ENCODE results near the gene TCF12.
"Not testable (repeated sequence)": the region's sequence is repeated elsewhere in the genome, so short reads cannot be mapped to it uniquely, and the experiment has no call there.

TCF12 gene

DNA sequence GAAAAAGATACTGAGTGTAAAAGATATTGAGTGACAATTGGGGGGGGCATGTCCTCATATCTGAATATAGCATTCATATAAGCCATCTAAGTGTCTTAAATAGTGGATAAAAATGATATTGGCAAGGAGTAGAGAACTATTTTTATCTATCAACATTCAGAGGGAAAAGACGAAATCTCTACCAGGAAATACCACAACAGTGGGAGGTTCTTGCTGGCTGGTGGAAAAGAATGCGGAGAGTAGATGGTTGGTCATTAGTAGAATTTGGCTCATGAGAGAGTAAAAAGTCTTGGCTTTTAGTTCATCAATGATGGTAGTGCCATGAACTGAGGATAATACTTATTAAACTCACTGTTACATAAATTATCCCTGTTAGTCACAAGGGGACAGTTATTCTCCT is 4.8 kb upstream of the TCF12 start:
- DNase-seq: no peak

DNA sequence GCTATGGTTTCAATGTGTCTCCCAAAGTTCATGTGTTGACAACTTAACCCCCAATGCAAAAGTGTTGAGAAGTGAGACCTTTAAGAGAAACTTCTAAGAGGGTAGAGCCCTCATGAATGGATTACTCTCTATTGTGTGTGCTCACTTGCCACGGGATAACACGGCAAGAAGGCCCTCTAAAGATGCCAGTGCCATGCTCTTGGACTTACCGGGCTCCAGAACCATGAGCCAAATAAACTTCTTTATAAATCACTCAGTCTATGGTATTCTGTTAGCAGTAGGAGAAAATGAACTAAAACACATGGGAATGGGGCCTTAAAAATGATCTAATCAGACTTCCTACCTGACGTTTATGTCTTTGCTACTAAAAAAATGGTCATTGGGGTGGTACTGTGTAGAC is 2.6 kb upstream of the TCF12 start:
- no peak for DNase-seq

DNA sequence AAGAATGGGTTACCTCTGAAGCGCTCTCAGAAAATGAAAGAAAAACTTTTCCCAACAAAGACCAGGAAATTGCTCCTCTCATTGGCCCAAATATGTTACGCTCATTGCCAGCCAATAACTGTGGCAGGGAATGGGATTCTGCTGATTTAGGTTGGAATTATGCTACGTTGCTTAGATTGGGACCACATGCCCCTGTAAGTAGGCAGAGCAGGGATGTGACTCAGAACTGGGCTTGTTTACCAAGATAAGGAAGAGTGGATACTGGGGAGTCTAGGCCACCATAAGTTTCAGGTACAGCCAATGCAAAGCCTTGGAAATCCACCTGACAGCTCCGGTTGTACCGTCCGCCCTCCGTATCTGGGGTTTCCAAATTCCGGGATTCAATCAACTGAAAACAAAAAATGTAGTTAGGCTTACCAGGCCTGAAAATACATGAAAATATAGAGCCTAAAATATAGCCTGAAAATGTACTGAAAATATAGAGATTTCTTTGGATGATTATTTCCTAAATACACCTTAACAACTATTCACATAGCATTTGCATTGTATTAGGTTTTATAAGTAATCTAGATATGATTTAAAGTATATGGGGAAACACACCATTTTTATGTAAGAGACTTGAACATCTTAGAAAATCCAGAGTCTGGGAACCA is 1.5 kb upstream of the TCF12 start:
- no peak for DNase-seq

DNA sequence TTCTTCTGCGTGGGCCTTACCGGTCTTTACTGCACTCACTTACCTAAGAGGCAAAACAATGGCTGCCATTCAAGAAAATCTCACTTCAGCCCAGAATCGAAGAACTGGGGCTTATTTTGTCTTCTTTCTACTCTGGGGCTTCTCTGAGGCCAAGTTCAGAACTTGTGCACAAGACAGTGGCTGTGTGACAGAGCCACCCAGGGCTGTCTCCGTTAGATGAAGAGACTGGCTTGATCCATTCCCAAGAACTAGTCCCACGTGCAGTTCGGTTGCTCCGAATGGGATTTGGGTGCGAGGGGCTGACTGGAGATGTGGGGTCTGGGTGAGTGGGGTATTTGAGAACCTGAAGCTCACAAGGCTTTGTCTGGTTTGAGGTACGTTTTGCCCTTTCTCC is 795 bp upstream of the TCF12 start:
- DNase-seq: no peak

DNA sequence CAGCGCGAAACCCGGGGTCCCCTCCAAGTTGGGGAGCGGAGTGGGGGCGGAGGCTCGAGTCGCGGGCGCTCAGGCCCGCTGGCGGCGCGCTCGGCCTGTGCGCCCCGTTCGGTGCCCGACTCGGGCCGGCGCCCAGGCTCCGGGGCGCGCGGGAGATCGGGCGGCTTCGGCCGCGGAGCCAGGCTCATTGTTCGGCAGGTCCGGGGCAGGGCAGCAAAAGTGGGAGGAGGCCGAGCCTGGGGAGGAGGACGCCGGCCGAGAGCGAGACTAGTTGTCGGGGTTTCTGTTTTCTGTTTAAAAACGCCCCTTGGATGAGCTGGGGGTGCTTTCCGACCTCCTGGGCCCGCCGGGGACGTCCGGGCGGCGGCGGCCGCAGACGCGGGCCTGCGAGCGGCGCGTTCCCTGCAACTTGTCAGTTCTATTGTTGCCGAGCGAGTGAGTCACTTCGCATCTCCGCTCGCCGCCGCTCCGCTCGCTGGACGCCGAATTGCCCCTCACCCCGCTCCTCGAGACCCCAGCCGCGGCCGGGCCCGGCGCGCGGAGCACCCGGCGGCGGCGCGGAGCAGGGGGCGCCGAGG is 676 bp downstream of the TCF12 start:
- DNase-seq: peak; percentile 94

DNA sequence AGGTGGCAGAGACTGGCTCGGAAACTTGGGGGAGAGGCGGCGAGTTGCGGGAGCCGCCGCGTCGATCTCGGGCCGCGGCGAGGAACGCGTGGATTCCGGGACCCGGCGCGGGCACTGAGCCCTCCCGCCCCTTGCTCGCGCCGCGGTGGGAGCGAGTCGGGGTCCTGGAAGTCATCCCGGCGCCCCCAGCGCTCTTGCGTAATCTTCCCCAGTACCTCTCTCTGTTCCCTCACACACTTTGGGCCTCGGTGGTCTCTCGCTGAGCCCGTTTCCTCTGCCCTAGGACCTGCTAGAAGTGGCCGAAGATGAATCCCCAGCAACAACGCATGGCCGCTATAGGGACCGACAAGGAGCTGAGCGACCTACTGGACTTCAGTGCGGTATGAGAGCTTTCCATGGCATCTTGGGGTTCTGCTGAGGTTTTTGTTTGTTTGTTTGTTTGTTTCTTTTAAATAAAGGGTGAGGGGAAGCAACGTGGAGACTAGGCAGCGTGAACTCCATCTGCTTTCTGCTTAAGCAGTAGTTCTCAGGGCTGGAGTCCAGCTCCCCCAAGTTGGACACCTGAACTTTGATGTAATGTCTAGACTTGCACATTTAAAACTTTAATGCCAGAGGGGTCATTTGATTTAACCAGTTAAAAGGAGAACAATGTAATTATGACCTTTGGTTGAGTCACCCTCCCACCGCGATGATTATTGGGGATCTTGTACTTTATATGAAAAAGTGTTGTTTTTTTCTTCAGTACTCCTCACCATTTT is 1.3 kb downstream of the TCF12 start:
- DNase-seq: peak; percentile 94

DNA sequence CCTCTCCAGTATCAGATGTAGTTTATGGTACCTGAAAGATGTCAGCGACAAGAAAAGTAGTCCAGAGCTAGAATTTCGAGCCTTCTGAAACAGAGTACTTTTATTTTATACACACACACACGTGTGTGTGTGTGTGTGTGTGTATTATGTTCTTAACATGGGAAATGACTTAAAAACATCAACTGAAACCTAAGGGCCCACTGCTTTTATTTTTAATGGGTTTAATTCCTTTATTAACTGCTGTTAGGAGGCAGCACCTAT is 1.9 kb downstream of the TCF12 start:
- peak; percentile 11 for DNase-seq

DNA sequence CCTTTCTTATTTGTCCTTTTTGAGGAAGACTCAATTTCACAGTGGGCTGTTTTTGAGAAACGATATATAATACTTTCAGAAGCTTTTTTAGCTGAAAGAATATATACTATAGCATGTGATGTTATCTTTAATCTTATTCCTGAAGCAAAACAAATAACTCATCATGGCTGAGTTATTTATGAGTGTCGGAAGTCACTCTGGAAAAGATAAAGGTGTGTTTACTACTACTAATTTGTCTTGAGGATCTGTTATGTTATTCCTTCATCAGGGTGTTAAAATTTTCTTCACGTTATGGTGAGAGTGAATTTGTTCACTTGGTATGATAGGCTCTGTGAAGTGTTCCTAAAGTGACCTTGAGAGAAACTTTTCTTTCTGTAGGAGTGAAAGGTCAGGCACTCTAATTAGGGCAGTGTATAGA is 4.7 kb downstream of the TCF12 start:
- no peak for DNase-seq

DNA sequence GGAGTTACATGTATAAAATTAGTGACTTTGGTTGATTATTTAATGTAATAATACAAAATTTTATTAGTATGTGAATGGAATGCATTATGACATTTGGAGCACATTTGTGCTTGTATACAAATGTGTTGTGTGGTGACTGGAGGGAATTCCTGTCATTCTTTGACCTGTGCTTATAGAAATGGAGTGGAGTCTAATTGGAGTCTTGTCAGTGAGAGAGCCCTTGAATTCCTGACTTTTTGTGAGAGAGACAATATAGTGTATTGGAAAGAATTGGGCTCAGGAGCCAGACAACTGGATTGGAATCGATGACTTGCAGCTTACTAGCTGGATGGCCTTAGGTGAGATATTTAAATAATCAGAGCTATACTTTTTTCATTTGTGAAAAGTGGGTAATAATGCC is 9.4 kb downstream of the TCF12 start:
- no peak for DNase-seq

DNA sequence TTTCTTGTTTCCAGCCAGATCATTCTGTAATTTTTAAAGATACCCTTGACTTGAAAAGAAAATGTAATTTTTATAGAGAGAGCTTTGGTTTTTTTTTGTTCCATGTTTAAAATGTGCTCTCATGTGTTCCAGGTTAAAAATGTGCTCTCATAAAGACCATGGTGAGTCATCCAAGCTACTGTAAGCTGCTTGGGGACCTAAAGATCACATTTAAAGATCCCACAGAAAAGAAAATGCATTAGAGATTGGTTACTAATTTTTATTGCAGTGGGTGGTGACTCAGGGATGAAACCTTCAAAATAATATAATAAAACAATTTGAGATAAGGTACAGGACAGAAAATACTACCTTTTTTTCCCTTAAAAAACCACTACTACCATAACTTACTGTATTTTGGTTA is 11.0 kb downstream of the TCF12 start:
- no peak for DNase-seq

DNA sequence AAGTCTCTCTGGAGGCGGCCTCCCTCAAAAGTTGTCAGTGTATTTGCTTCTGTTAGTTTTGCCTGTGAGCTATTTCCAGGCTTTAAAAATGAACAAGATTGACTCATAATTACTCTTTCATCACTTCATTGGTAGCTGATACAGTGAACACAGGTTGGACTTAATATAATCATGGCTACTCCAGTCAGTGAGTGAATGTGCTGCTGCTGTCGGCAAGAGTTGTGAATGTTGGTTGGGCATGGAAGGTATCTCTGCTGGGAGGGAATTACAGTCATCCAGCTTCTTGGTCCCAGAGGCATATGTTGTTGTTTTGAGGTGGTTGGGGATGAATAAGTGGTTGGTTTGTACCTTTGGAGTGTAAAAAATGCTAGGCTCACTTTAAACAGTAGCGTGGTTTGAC is 11.5 kb downstream of the TCF12 start:
- DNase-seq: no peak

DNA sequence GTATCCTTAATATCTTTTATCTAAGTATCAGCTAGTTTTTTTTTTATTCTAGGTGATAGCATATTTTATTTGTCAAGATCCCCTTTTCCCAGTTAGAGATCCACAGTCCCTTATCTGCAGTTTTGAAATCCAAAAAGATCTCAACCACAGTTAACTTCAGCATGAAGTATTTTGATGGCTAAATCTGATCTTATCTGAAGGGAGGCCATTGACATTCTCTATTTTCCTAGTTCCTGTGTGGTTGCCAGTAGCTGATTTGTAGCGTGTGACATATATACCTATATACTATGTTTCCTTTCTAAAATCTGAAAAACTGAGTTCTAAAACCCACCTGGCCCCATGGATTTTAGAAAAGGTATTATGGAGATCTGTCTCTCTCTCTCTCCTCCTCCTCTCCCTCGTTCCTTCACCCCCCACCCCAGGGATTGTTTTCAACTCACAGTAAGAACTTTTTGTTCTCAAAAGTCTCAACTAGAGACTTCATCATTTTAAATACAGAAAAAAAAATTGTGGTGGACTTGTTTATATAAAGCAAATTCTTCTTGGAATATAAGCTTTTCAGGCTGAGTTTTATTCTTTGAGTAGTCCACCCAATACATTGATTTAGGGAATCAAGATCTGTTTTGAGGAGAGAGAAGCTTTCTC is 12.3 kb downstream of the TCF12 start:
- DNase-seq: no peak

DNA sequence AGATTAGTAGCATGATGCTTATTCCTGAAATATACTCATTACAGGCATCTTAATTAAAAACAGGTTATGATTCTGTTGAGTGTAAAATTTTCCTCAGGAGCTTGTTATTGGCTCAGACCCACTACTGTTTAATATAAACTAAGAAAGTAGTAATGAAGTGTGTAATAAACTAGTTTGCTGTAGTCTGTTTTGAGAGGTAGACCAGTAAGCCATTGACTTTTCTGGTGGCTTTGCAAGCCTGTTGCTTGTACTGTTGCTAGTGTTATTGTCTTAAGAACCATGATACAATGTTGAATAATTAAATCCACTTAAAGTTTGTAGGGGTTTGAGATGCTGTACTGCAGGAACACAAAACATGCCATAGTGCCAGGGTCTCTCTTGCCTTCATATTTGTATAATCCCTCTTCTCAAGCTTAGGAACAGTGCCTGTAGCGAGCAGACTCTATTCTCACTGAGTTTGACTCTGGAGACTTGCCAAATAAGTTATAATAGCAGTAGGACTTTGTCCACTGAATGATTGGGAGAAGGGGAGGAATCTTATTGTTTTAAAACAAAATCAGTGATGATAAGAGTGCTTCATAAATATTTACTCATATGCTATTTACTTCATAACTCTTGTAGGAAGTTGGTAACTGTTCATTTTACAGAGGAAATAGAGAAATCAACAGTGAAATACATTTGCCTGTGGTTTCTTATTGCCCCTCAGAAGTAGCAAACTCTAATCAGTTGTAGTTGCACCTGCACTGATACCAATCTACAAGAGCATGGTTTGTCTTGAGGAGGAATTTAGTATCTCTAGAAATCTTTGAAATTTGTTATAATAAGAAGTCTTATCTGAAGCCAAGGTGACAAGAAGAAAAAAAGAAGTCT is 13.4 kb downstream of the TCF12 start:
- DNase-seq: no peak

DNA sequence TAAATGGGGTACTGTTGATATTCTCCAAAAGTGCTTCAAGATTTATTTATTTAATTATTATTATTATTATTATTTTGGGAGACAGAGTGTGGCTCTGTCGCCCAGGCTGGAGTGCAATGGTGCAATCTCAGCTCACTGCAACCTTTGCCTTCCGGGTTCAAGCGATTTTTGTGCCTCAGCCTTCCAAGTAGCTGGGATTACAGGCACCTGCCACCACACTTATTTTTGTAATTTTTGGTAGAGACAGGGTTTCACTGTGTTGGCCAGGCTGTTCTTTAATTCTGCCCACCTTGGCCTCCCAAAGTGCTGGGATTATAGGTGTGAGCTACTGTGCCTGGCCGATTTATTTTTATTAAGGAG is 14.0 kb downstream of the TCF12 start:
- DNase-seq: not testable (repeated sequence)

DNA sequence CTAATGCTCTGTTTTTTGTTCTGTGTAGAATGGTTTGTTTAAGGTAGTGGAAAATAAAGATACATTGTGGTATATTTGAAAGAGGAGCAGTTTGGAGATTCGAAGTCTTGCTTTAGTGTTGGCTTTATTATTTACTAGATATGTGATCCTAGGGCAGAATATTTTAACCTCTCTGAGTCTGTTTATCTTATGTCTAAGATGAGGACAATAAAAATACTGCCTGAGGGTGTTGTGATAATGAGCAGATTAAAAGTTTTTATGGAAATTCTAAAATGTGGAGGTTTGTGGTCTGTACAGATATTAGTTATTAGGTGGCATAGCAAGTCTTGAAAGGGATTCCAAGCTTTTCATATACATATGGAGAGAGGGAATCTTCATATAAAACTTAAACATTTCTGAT is 15.0 kb downstream of the TCF12 start:
- no peak for DNase-seq

DNA sequence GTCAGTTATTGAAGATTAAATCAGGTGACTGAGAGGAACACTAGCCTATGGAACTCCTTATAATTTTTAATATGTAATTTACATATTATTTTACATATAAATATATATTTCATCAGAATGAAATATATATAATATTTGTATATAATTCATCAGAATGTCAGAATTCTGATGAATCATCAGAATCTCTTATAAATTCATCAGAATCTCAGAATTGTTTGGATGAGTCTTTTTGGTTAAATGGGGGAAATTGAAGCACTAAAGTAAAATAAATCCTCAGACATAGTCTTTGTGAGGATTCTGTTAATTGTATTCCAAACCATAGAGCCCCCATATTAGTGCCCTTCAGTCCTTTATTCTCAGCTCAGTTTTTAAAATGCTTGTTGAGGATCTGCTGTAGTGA is 15.4 kb downstream of the TCF12 start:
- no peak for DNase-seq

DNA sequence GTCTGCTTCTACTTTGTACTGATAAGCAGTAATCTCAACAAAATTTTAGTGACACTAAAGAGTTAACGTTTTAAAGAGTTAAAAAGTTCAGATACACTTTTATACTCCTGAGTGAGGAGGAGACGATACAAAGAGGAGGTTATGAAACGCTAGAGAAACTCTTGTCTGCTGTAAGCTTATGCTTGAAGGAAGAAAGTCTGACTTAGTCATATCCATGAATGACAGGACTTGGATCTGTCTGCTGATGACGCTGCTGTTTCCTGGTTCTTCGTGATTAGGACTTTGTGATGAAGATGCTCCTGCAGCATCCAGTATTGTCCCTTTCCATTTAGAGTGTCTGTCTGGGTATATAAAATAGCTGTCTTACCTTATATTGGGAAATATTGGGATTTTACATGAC is 15.8 kb downstream of the TCF12 start:
- DNase-seq: no peak

DNA sequence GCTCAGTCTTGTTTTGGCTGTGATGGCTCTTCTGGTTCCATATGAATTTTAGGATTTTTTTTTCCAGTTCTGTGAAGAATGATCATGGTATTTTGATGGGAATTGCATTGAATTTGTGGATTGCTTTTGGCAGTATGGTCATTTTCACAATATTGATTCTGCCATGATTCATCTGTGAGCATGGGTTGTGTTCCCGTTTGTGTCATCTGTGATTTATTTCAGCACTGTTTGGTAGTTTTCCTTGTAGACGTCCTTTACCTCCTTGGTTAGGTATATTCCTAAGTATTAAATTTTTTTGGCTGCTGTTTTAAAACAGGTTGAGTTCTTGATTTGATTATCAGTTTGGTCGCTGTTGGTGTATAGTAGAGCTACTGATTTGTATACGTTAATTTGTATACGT is 18.5 kb downstream of the TCF12 start:
- no peak for DNase-seq

DNA sequence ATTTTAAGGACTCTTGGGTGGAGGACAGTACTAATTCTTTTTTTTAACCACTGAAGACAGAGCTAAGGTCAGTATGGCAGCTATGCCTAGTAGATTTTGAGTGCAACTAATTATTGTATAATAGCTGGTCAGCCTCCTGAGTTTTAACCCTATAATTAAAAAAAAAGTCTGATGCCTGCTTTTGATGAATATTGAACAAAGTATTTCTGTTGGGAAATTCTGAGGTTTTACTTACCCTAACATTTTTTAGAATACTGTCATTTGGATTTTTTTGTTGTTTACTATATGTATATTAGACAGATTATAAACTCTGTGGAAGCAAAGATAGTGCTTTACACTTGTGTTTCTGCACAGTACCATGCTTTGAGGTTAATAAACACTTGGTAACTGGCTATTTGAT is 20.8 kb downstream of the TCF12 start:
- DNase-seq: no peak

DNA sequence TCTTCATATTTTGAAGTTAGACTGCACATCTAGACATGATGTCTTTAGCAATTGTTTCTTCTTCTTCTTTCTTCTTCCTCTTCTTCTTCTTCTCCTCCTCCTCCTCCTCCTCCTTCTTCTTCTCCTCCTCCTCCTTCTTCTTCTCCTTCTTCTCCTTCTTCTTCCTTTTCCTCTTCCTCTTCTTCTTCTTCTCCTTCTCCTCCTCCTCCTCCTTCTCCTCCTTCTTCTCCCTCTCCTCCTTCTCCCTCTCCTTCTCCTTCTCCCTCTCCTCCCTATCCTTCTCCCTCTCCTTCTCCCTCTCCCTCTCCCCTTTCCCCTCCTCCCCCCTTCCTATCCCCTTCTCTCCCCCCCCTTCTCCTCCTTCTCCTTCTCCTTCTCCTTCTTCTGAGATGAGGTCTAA is 21.9 kb downstream of the TCF12 start:
- DNase-seq: no peak

DNA sequence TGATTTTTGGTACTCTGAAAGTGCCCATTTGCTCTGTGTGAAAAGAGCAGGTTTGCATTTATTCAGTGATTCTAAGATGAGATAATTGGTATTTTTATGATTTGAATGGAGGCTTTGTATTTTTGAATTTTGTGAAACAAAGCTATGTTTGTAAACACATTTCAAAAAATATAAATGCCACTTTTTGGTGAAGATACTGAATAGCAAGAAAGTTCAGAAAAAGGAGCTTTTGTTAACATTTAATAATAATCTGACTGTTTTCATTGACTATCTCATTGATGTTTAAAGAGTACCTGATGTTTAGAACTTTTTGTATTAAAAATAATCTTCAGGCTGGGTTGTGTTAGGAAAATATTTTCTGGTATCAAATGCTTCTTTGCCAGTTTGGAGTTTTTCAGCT is 23.7 kb downstream of the TCF12 start:
- DNase-seq: no peak

DNA sequence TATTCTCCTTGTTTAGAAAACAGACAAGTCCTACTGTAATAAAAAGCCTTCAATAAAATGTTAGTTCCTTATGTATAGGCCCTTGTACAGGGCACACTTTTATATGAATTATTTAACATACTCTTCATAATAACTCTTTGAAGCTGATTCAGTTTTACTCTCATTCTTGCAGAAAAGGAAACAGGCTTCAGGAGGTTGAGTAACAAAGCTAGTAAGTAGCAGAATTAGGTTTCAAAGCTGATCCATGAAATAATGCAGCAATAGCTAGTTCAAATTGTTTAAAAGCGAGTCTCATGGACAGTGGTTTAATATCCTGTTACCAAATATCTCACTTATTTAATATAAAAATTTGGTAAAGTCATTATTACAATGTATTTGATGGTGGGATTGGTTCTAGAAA is 25.0 kb downstream of the TCF12 start:
- DNase-seq: no peak

DNA sequence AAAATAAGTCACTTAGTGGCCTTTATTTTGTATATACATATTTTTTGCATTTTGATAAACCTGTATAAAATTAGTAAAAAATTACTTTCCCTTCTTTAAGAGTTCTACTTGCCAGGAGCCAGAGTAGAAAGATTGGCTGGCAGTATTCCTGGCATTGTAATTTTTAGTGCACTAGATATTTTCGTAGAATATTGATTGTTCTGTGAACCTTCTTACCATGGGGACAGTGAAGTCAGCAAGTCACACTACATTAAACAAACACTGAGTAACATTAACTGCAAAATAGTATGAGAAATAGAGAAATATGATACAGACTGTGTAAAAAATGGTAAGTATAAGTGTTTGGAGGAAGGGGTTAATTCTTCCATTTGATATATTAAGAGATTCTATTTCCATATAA is 26.0 kb downstream of the TCF12 start:
- DNase-seq: no peak

All from right kidney (tissue), 1 donor.